Epithelial cell of esophagus (primary cell): ENCODE results near the gene MYH9.

ENCODE experiments used
- DNase-seq: peaks from one replicate; pipeline ENCODE4 v3.0.0; 2010; ENCODE audit warnings: low read depth
- H3K4me3 ChIP-seq: 2 replicates; pipeline ENCODE4 v1.5.1; 2011; ENCODE audit warnings: mild to moderate bottlenecking, low read length, control low read depth
- CTCF ChIP-seq: IDR thresholded peaks from 2 replicates; pipeline ENCODE4 v1.5.1; 2011; ENCODE audit warnings: low read depth, mild to moderate bottlenecking, low read length, control low read depth, inconsistent platforms; ENCODE audit not compliant: insufficient read depth; ENCODE audit errors: missing control alignments

Gene MYH9

GRCh38 chr22:36330655-36331305 lies 57.0 kb downstream of the MYH9 start:
- H3K4me3 ChIP-seq: no peak overlapping the region
- TF ChIP-seq CTCF: no peak
- DNase-seq: no peak

DNA sequence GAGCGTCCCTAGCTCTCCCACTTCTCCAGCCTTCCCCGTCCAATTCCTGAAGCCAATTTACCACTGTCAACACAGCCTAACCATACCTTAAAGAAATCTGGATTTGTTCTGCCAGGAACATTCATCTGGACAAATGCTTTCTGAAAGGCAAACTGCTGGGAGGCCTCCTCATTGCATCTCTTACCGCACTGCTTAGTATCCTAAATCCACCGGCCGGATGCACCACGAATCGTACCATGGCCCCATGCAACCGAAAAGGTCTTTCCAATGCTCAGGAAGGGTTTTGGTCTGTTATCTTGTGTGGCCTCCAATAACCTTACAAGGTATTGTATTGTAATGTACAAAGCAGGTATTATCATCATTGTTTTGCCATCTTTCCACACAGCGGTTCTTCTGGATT lies 57.6 kb downstream of the MYH9 start:
- no peak for TF ChIP-seq CTCF
- DNase-seq: no peak
- H3K4me3 ChIP-seq: no peak overlapping the region

- TF ChIP-seq CTCF: no peak
- peak overlapping the region; percentile 1 for H3K4me3 ChIP-seq
- peak; percentile 97 for DNase-seq
Measured at GRCh38 chr22:36329254-36330078, 58.3 kb downstream of the MYH9 start.

DNA sequence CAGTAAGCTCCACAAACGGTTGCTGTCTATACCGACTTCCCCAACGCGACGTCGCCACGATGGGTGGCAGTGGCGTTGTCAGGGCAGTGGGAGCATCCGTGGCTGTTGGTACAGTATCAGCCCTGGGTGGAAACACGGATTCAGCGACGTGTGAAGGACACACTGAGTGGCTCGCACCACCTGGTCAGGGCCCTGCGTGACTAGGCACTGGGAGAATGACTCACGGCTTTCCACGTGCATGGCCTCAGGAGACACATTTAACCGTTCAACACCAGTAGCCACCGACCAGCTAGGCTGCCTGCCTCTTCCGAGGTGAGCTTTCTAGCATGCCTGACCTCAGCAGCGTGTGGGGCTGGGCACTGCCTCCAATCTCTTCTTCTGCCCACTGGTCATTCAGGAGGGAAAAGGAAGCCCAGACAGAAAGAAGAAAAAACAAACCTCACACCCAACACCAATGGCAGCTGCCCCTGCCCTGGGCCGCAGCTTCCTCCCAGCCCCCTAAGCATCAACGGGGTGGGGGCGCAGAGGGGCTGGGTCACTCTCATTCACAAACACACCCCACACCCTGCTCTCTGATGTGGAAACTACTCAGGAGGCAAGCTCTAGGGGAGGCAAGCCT lies 59.0 kb downstream of the MYH9 start:
- no peak for TF ChIP-seq CTCF
- DNase-seq: peak; percentile 91
- peak overlapping the region; percentile 1 for H3K4me3 ChIP-seq

DNA sequence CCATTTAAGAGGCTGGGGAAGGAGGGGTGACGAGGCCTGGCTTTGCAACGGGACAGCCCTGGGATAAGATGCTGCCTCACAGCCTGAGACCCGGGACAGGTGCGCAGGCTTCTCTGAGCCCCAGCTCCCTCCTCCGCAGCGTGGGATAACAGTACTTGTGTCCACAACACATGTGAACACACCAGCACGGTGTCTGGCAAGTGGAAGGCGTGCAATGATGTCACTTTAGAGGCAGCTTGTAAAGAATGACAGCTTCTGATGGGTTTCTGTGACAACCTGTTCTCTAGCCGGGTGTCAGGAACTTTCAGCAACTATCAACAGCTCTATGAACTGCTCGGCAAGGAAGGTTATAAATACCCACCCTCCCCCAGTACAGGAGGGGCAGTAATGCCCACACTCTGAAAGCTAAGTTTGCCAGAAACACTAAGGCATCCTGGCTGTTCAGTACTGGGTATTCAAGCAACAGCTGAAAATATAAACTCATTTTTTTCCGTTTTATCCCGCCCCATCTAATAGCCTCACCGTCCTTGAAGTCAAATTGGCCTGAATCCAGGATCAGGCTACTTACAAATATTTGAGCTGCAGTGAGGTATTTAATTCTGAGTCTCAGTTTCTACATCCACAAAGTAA lies 59.7 kb downstream of the MYH9 start:
- H3K4me3 ChIP-seq: no peak overlapping the region
- TF ChIP-seq CTCF: no peak
- DNase-seq: no peak

DNA sequence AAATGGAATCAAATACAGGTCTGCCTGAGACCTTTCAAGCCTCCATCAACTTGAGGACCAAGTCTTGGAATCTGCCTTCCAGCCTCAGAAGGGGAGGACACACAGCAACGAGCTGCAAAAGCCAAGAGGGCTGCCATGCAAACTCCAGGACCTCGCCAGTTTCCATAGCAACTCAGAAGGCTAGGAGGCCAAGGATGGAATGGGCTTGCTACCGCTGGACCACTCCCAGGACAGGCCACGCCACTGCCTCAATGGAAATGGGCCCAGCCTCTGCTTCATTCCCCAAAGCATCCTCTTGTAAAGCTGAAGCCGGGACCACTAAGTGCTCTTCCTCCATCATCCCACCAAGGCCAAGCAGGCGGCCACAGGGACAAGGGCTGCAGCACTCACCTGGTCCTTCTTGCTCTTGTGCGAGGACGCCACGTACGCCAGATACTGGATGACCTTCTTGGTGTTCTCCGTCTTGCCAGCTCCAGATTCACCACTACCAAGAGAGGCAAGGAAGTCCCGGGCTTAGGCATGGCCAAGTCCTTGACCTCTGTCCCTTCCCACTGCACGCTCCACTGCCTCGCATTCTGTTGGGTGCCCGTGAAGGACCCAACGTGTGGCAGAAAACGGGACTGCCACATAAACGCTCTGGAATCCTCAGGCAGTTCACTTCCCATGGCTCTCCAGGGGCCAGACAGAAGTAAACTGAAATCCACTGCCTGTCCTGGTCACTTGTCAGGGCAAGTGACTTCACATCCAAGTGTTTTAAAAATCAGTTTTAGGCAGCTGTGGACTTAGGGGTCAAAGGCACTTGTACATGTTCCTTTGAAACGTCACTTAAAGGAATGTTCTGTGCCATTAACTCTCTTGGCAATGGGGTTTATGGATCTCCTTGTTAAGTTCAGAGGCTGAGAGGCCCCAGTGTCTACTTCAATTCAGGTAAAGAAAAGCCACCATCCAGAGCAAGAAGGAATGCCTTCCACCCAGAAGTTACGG lies 61.3 kb downstream of the MYH9 start:
- no peak overlapping the region for H3K4me3 ChIP-seq
- no peak for TF ChIP-seq CTCF
- DNase-seq: no peak
